ENCODE measurements around the gene NKX2-3. TPM values are rescaled to one million over a fixed set of nuclear protein-coding genes. Genes with fewer than 3 reads are reported as not detected.

Gene NKX2-3
- total and polyA plus RNA-seq, 9 of the 15 experiments (the other 6 are each of a cell fraction or from before 2014, with no cell fraction given), result not detected

DNA sequence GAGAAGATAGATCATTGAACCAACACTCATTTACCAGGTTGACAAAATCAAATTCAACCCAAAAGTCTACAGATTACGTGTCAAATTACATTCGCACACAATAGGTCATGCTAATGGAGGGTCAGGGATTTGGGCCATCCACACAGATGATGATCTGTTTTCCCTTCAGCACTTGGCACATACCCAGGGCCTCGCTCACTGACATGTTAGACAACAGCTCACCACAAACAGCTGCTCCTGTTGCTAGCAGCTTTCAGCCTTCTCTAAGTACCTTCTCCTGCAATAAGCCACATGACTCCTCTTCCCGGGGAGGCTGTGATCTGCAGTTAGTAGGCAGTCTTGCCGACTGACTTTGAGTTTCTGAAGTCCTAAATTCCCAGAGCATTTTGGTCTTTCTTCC is 18.4 kb downstream of the NKX2-3 start:
- H3K36me3 ChIP-seq (ENCODE audit: control insufficient read depth, insufficient read depth, low read length), result no peaks in the 10 kb centered on the region
- no peaks in the 10 kb centered on the region for H4K20me1 ChIP-seq (replicated peaks; ENCODE audit: control insufficient read depth, insufficient read depth, low read length)
- no peak overlapping the region for H3K27ac ChIP-seq (ENCODE audit: extremely low read depth, low read depth, low read length)
- CTCF ChIA-PET (ENCODE audit: low intra/inter-chr PET ratio), result no interaction called here
- no peak overlapping the region for H3K9ac ChIP-seq (ENCODE audit: insufficient read depth in 1 of 2, low read depth in 2 of 2, low read length in 2 of 2)
- POLR2A ChIA-PET, result no interaction called here
- intact Hi-C loops (cut with micrococcal nuclease) (loop anchor here (10.0 kb wide), 1 partner anchor 156 kb away; no protein-coding TSS in a partner anchor), in situ Hi-C loops (cut with MboI) (no loop called here)
- H3K4me1 ChIP-seq (replicated peaks in 1 of 2; ENCODE audit: control insufficient read depth in 2 of 2, insufficient read depth in 2 of 2, low read length in 2 of 2), result no peaks in the 10 kb centered on the region
- no peaks in the 10 kb centered on the region for H3K9me3 ChIP-seq (replicated peaks; ENCODE audit: control insufficient read depth, insufficient read depth, low read depth, low read length)
- no peak for ATAC-seq
- DNase-seq (ENCODE audit: extremely low read depth in 1 of 4, low spot score in 3 of 4), result no peak
- no peak overlapping the region for H2AFZ ChIP-seq (ENCODE audit: low read depth, low read length)
- no peak overlapping the region for H3K4me3 ChIP-seq
- TF ChIP-seq ATF7 (IDR thresholded peaks at IDR 0.05), result no peak
- no peak for TF ChIP-seq ESRRA (IDR thresholded peaks at IDR 0.05; ENCODE audit: borderline replicate concordance, low read depth)
- TF ChIP-seq TCFL5 (CRISPR knock-in tag; conservative IDR thresholded peaks at IDR 0.05), result no peak
- TF ChIP-seq SMAD3 (CRISPR knock-in tag; conservative IDR thresholded peaks at IDR 0.05), result no peak
- no TSS peak for BruUV-seq (replicated peaks)
- peaks cover 6 to 29% of the 10 kb centered on the region in 2 experiments for H3K27me3 ChIP-seq (ENCODE audit: control insufficient read depth in 2 of 2, insufficient read depth in 2 of 2, low read length in 2 of 2)
- FAIRE-seq, result no peak
- no peaks in the 10 kb centered on the region for H3K9me1 ChIP-seq (ENCODE audit: control insufficient read depth, insufficient read depth, low read length)
- H3K79me2 ChIP-seq (ENCODE audit: control insufficient read depth, insufficient read depth, low read length), result no peaks in the 10 kb centered on the region
- no peak overlapping the region for H3K4me2 ChIP-seq (ENCODE audit: insufficient read depth, low read length)
- 3% methylated on average over 5 of the region's 5 CpGs for WGBS (ENCODE audit: insufficient coverage, low coverage, missing lambda C conversion rate)

- ATAC-seq, result no peak
- Histone ChIP-seq H3K9me3 (replicated peaks; ENCODE audit: control insufficient read depth, insufficient read depth, low read depth, low read length) (no peaks in the 10 kb centered on the region), H3K27ac (ENCODE audit: extremely low read depth, low read depth, low read length) (no peak overlapping the region), H3K9ac (ENCODE audit: insufficient read depth in 1 of 2, low read depth in 2 of 2, low read length in 2 of 2) (no peak overlapping the region), H2AFZ (ENCODE audit: low read depth, low read length) (no peak overlapping the region), H3K27me3 (ENCODE audit: control insufficient read depth in 2 of 2, insufficient read depth in 2 of 2, low read length in 2 of 2) (peaks cover 6 to 29% of the 10 kb centered on the region in 2 experiments), H3K36me3 (ENCODE audit: control insufficient read depth, insufficient read depth, low read length) (no peaks in the 10 kb centered on the region), H4K20me1 (replicated peaks; ENCODE audit: control insufficient read depth, insufficient read depth, low read length) (no peaks in the 10 kb centered on the region), H3K4me2 (ENCODE audit: insufficient read depth, low read length) (no peak overlapping the region), H3K4me1 (replicated peaks in 1 of 2; ENCODE audit: control insufficient read depth in 2 of 2, insufficient read depth in 2 of 2, low read length in 2 of 2) (no peaks in the 10 kb centered on the region), H3K9me1 (ENCODE audit: control insufficient read depth, insufficient read depth, low read length) (no peaks in the 10 kb centered on the region), H3K79me2 (ENCODE audit: control insufficient read depth, insufficient read depth, low read length) (no peaks in the 10 kb centered on the region), H3K4me3 (no peak overlapping the region)
- CTCF ChIA-PET (ENCODE audit: low intra/inter-chr PET ratio), result no interaction called here
- intact Hi-C loops (cut with micrococcal nuclease) (loop anchor here (10.0 kb wide), 1 partner anchor 157 kb away; no protein-coding TSS in a partner anchor), in situ Hi-C loops (cut with MboI) (no loop called here)
- POLR2A ChIA-PET, result no interaction called here
- BruUV-seq (replicated peaks), result no TSS peak
- 0% methylated on average over 3 of the region's 3 CpGs for WGBS (ENCODE audit: insufficient coverage, low coverage, missing lambda C conversion rate)
- FAIRE-seq, result no peak
- DNase-seq (ENCODE audit: extremely low read depth in 1 of 4, low spot score in 3 of 4), result no peak
- no peak for TF ChIP-seq KDM4B (IDR thresholded peaks at IDR 0.05; ENCODE audit: borderline replicate concordance in 2 of 2, low read depth in 1 of 2)
- TF ChIP-seq STAG1 (CRISPR knock-in tag; IDR thresholded peaks at IDR 0.05; ENCODE audit: borderline replicate concordance), result no peak
- no peak for TF ChIP-seq PTBP1 (IDR thresholded peaks at IDR 0.05; ENCODE audit: low read depth, low read length)
- TF ChIP-seq, protein P1, sequence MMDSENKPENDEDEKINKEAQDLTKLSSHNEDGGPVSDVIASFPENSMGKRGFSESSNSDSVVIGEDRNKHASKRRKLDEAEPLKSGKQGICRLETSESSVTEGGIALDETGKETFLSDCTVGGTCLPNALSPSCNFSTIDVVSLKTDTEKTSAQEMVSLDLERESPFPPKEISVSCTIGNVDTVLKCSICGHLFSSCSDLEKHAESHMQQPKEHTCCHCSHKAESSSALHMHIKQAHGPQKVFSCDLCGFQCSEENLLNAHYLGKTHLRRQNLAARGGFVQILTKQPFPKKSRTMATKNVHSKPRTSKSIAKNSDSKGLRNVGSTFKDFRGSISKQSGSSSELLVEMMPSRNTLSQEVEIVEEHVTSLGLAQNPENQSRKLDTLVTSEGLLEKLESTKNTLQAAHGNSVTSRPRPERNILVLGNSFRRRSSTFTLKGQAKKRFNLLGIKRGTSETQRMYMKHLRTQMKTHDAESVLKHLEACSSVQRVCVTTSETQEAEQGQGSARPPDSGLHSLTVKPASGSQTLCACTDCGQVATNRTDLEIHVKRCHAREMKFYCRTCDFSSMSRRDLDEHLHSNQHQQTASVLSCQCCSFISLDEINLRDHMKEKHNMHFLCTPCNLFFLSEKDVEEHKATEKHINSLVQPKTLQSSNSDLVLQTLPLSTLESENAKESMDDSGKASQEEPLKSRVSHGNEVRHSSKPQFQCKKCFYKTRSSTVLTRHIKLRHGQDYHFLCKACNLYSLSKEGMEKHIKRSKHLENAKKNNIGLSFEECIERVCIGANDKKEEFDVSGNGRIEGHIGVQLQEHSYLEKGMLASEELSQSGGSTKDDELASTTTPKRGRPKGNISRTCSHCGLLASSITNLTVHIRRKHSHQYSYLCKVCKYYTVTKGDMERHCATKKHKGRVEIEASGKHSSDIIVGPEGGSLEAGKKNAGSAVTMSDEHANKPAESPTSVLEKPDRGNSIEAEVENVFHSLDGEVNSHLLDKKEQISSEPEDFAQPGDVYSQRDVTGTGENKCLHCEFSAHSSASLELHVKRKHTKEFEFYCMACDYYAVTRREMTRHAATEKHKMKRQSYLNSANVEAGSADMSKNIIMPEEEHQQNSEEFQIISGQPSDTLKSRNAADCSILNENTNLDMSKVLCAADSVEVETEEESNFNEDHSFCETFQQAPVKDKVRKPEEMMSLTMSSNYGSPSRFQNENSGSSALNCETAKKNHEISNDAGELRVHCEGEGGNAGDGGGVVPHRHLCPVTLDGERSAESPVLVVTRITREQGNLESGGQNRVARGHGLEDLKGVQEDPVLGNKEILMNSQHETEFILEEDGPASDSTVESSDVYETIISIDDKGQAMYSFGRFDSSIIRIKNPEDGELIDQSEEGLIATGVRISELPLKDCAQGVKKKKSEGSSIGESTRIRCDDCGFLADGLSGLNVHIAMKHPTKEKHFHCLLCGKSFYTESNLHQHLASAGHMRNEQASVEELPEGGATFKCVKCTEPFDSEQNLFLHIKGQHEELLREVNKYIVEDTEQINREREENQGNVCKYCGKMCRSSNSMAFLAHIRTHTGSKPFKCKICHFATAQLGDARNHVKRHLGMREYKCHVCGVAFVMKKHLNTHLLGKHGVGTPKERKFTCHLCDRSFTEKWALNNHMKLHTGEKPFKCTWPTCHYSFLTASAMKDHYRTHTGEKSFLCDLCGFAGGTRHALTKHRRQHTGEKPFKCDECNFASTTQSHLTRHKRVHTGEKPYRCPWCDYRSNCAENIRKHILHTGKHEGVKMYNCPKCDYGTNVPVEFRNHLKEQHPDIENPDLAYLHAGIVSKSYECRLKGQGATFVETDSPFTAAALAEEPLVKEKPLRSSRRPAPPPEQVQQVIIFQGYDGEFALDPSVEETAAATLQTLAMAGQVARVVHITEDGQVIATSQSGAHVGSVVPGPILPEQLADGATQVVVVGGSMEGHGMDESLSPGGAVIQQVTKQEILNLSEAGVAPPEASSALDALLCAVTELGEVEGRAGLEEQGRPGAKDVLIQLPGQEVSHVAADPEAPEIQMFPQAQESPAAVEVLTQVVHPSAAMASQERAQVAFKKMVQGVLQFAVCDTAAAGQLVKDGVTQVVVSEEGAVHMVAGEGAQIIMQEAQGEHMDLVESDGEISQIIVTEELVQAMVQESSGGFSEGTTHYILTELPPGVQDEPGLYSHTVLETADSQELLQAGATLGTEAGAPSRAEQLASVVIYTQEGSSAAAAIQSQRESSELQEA (IDR thresholded peaks at IDR 0.05; ENCODE audit: low read depth), result no peak
These were observed 18.9 kb downstream of the NKX2-3 start for GRCh38 chr10:99551616-99552015.
